ENCODE measurements around the gene USP20. TPM values are rescaled to one million over a fixed set of nuclear protein-coding genes. Genes with fewer than 3 reads are reported as not detected.

Gene USP20
- total RNA-seq, 1 donor from 2014 or later, result 21.3 TPM

GRCh38 chr9:129828969-129829368 lies 6.3 kb upstream of the USP20 start:
- no peak for TF ChIP-seq CTCF (IDR thresholded peaks at IDR 0.05)
- H3K4me1 Mint-ChIP-seq (ENCODE audit: low read depth), result peaks cover 8% of the 10 kb centered on the region
- DNase-seq (ENCODE audit: low spot score), result no peak
- H3K36me3 Mint-ChIP-seq (ENCODE audit: low read depth), result peaks cover 9% of the 10 kb centered on the region
- no peak overlapping the region for H3K27ac Mint-ChIP-seq (ENCODE audit: unreplicated experiment)
- H3K4me3 Mint-ChIP-seq (ENCODE audit: unreplicated experiment), result no peak overlapping the region
- no peaks in the 10 kb centered on the region for H3K27me3 Mint-ChIP-seq (ENCODE audit: low read depth)
- H3K9me3 Mint-ChIP-seq (ENCODE audit: low read depth), result no peaks in the 10 kb centered on the region

GRCh38 chr9:129832982-129833381 lies 2.3 kb upstream of the USP20 start:
- no peak overlapping the region for H3K27ac Mint-ChIP-seq (ENCODE audit: unreplicated experiment)
- DNase-seq (ENCODE audit: low spot score), result no peak
- H3K27me3 Mint-ChIP-seq (ENCODE audit: low read depth), result no peaks in the 10 kb centered on the region
- TF ChIP-seq CTCF (IDR thresholded peaks at IDR 0.05), result no peak
- H3K36me3 Mint-ChIP-seq (ENCODE audit: low read depth), result peaks cover 9% of the 10 kb centered on the region
- H3K4me3 Mint-ChIP-seq (ENCODE audit: unreplicated experiment), result no peak overlapping the region
- no peaks in the 10 kb centered on the region for H3K9me3 Mint-ChIP-seq (ENCODE audit: low read depth)
- peaks cover 38% of the 10 kb centered on the region for H3K4me1 Mint-ChIP-seq (ENCODE audit: low read depth)

GRCh38 chr9:129834489-129835127 lies 650 bp upstream of the USP20 start:
- peaks cover 54% of the 10 kb centered on the region for H3K4me1 Mint-ChIP-seq (ENCODE audit: low read depth)
- H3K27ac Mint-ChIP-seq (ENCODE audit: unreplicated experiment), result peak overlapping the region; percentile 98
- H3K36me3 Mint-ChIP-seq (ENCODE audit: low read depth), result peaks cover 7% of the 10 kb centered on the region
- peak overlapping the region; percentile 99 for H3K4me3 Mint-ChIP-seq (ENCODE audit: unreplicated experiment)
- no peak for DNase-seq (ENCODE audit: low spot score)
- no peak for TF ChIP-seq CTCF (IDR thresholded peaks at IDR 0.05)
- H3K27me3 Mint-ChIP-seq (ENCODE audit: low read depth), result no peaks in the 10 kb centered on the region
- H3K9me3 Mint-ChIP-seq (ENCODE audit: low read depth), result no peaks in the 10 kb centered on the region

- no peaks in the 10 kb centered on the region for H3K9me3 Mint-ChIP-seq (ENCODE audit: low read depth)
- H3K27ac Mint-ChIP-seq (ENCODE audit: unreplicated experiment), result peak overlapping the region; percentile 85
- DNase-seq (ENCODE audit: low spot score), result no peak
- H3K27me3 Mint-ChIP-seq (ENCODE audit: low read depth), result no peaks in the 10 kb centered on the region
- H3K4me3 Mint-ChIP-seq (ENCODE audit: unreplicated experiment), result peak overlapping the region; percentile 89
- peaks cover 54% of the 10 kb centered on the region for H3K4me1 Mint-ChIP-seq (ENCODE audit: low read depth)
- TF ChIP-seq CTCF (IDR thresholded peaks at IDR 0.05), result no peak
- H3K36me3 Mint-ChIP-seq (ENCODE audit: low read depth), result peaks cover 4% of the 10 kb centered on the region
These were observed 584 bp downstream of the USP20 start for GRCh38 chr9:129835860-129836223.

- no peak for TF ChIP-seq CTCF (IDR thresholded peaks at IDR 0.05)
- no peaks in the 10 kb centered on the region for H3K27me3 Mint-ChIP-seq (ENCODE audit: low read depth)
- peaks cover 3% of the 10 kb centered on the region for H3K36me3 Mint-ChIP-seq (ENCODE audit: low read depth)
- H3K27ac Mint-ChIP-seq (ENCODE audit: unreplicated experiment), result peak overlapping the region; percentile 85
- no peak for DNase-seq (ENCODE audit: low spot score)
- peak overlapping the region; percentile 89 for H3K4me3 Mint-ChIP-seq (ENCODE audit: unreplicated experiment)
- H3K4me1 Mint-ChIP-seq (ENCODE audit: low read depth), result peaks cover 54% of the 10 kb centered on the region
- no peaks in the 10 kb centered on the region for H3K9me3 Mint-ChIP-seq (ENCODE audit: low read depth)
These were observed 1.2 kb downstream of the USP20 start for GRCh38 chr9:129836311-129837007.
